HepG2 (cell line): ENCODE data around the gene THSD4. TPM values are rescaled to one million over a fixed set of nuclear protein-coding genes. Genes with fewer than 3 reads are reported as not detected.

Experiments
- ATAC-seq: fragments of 200-7000 bp; cut with Tn5 transposase; 3 replicates; pipeline ENCODE4 v1.9.1; 2020; ENCODE audit warnings: mild to moderate bottlenecking, moderate library complexity
- BruUV-seq: library from RNA; stranded (reverse); fragments of 400-500 nt; replicated peaks from 2 replicates; lab custom pipeline; 2021; lab: Mats Ljungman, UMichigan
- CTCF ChIA-PET: fragments of 300-600 bp; formaldehyde crosslinking; extraction: SDS; loops from one replicate; lab custom pipeline; 2021; ENCODE audit warnings: low total read pairs, inconsistent platforms, low intra/inter-chr PET ratio; lab: Yijun Ruan, JAX
- POLR2A ChIA-PET: fragments of 350-600 bp; sonication (Branson Sonifier 250); formaldehyde crosslinking; loops from one replicate; lab custom pipeline; 2020; ENCODE audit warnings: antibody characterized with exemption, inconsistent platforms; lab: Yijun Ruan, JAX
- DNase-seq: peaks from one replicate; pipeline ENCODE4 v3.0.0-alpha.2; 2015; ENCODE audit warnings: low spot score
- FAIRE-seq: peaks from 3 replicates; lab custom pipeline; 2011; peaks lifted over from hg19 to GRCh38; lab: Jason Lieb, UNC
- H2AFZ ChIP-seq: one replicate; pipeline ENCODE4 v1.6.1; 2011; ENCODE audit warnings: low read length, inconsistent platforms
- H3K27ac ChIP-seq: fragments of 300-600 bp; 3 replicates; pipeline ENCODE4 v1.8.0; 2011; ENCODE audit warnings: mixed run types, mild to moderate bottlenecking, mixed read lengths, low read length, inconsistent platforms; ENCODE audit not compliant: insufficient read depth; ENCODE audit errors: extremely low read length
- H3K27me3 ChIP-seq, 2 experiments: fragments of 200-600 bp in 1 of 2; 2 replicates in 1 of 2; 3 replicates in 1 of 2; pipeline versions ENCODE4 v1.6.0 to v1.8.0; 2011; ENCODE audit warnings: low read length in 2 of 2, mild to moderate bottlenecking in 2 of 2, moderate library complexity in 2 of 2, inconsistent platforms in 1 of 2; ENCODE audit not compliant: insufficient read depth in 2 of 2, control insufficient read depth in 1 of 2
- H3K36me3 ChIP-seq, 2 experiments: fragments of 200-600 bp in 1 of 2; replicated peaks in 1 of 2; 2 replicates in 1 of 2; 3 replicates in 1 of 2; pipeline versions ENCODE4 v1.5.1 to v1.8.0; 2011; ENCODE audit warnings: low read length in 2 of 2, inconsistent platforms in 1 of 2; ENCODE audit not compliant: insufficient read depth in 2 of 2, control insufficient read depth in 1 of 2
- H3K4me1 ChIP-seq: 2 replicates; pipeline ENCODE4 v1.5.1; 2012; ENCODE audit warnings: low read length, inconsistent platforms; ENCODE audit not compliant: insufficient read depth
- H3K4me2 ChIP-seq: 2 replicates; pipeline ENCODE4 v1.6.0; 2011; ENCODE audit warnings: low read depth, low read length, inconsistent platforms
- H3K4me3 ChIP-seq, 3 experiments: fragments of 200-600 bp in 1 of 3; sonication (generic), shearing (Covaris generic) in 1 of 3; replicated peaks in 1 of 3; 2 replicates each; pipeline ENCODE4 v1.5.1; 2011 to 2016; ENCODE audit warnings: low read length in 3 of 3, inconsistent platforms in 2 of 3, low read depth in 2 of 3, mild to moderate bottlenecking in 2 of 3, control low read depth in 1 of 3, mixed read lengths in 1 of 3; ENCODE audit not compliant: insufficient read depth in 1 of 3
- H3K79me2 ChIP-seq: one replicate; pipeline ENCODE4 v1.6.1; 2011; ENCODE audit warnings: low read length, inconsistent platforms; ENCODE audit not compliant: insufficient read depth
- H3K9ac ChIP-seq: 2 replicates; pipeline ENCODE4 v1.6.0; 2011; ENCODE audit warnings: mild to moderate bottlenecking, low read depth, low read length, inconsistent platforms; ENCODE audit not compliant: insufficient read depth
- H3K9me3 ChIP-seq: 2 replicates; pipeline ENCODE4 v1.5.1; 2012; ENCODE audit warnings: mild to moderate bottlenecking, low read length
- H4K20me1 ChIP-seq: 2 replicates; pipeline ENCODE4 v1.6.0; 2011; ENCODE audit warnings: inconsistent platforms, mild to moderate bottlenecking, low read length, moderate library complexity; ENCODE audit not compliant: insufficient read depth
- ATF1 ChIP-seq: IDR thresholded peaks from 2 replicates; pipeline ENCODE4 v1.6.1; 2016; ENCODE audit warnings: mild to moderate bottlenecking, control low read depth
- CENPX ChIP-seq: sonication (generic); formaldehyde crosslinking; IDR thresholded peaks from 2 replicates; pipeline ENCODE4 v1.9.0; 2021; ENCODE audit warnings: mild to moderate bottlenecking, missing genetic modification reagents, moderate library complexity
- GATAD1 ChIP-seq: IDR thresholded peaks from 2 replicates; pipeline ENCODE4 v1.6.1; 2016; ENCODE audit warnings: missing genetic modification reagents, missing compliant biosample characterization
- MED1 ChIP-seq: sonication (generic); formaldehyde crosslinking; IDR thresholded peaks from 2 replicates; pipeline ENCODE4 v1.4.0; 2020; ENCODE audit warnings: missing genetic modification reagents
- SP1 ChIP-seq, 2 experiments: fragments of 450-650 bp in 1 of 2; sonication (generic) in 1 of 2; formaldehyde crosslinking in 1 of 2; IDR thresholded peaks; 2 replicates each; pipeline versions ENCODE4 v1.4.0 to v1.6.1; 2016 to 2020; ENCODE audit warnings: missing genetic modification reagents in 1 of 2
- TCF7L2 ChIP-seq: IDR thresholded peaks from 2 replicates; pipeline ENCODE4 v1.6.1; 2011; ENCODE audit warnings: mild to moderate bottlenecking, low read depth, low read length, moderate library complexity
- XRCC5 ChIP-seq: fragments of 200-400 bp; formaldehyde crosslinking; optimal IDR thresholded peaks from 2 replicates; pipeline ENCODE3; 2017; ENCODE audit warnings: mild to moderate bottlenecking, low read length
- ZNF343 ChIP-seq: sonication (generic); formaldehyde crosslinking; IDR thresholded peaks from 2 replicates; pipeline ENCODE4 v1.4.0; 2020; ENCODE audit warnings: mild to moderate bottlenecking, missing genetic modification reagents
- ZNF484 ChIP-seq: sonication (generic); formaldehyde crosslinking; IDR thresholded peaks from 2 replicates; pipeline ENCODE4 v1.5.1; 2020; ENCODE audit warnings: mild to moderate bottlenecking, low read depth, missing genetic modification reagents, borderline replicate concordance
- WGBS: methylation state at CpG from one replicate; pipeline ENCODE4 v1.1.6; 2017; ENCODE audit warnings: low lambda C conversion rate; 5-methylcytosine and 5-hydroxymethylcytosine counted together
- in situ Hi-C: cut with HindIII; loops from 2 replicates; pipeline ENCODE4 v1.10.0; 2017; ENCODE audit warnings: low pct_unique_long_range_greater_than_20kb; ENCODE audit not compliant: extremely low pct_ligation_motif_present
- intact Hi-C: fragments of 100-400 bp; cut with micrococcal nuclease; formaldehyde crosslinking; loops from one replicate; pipeline ENCODE4 v1.10.0; 2022; ENCODE audit not compliant: unreplicated experiment
- polyA plus RNA-seq, 8 experiments: library from polyadenylated mRNA; depleted of rRNA in 3 of 8; stranded (reverse) in 7 of 8; unstranded in 1 of 8; fragments of >200 nt; fragmentation: Illumina TruSeq in 4 of 8; extraction: Trizol in 4 of 8; gene quantifications; 2 replicates each; pipeline versions ENCODE4 v1.2.1 to v1.2.3, GENCODE V29; 2011 to 2016; ENCODE audit warnings: low read depth in 4 of 8, missing spikeins in 1 of 8, mixed read lengths in 1 of 8; ENCODE audit not compliant: insufficient read depth in 1 of 8
- total RNA-seq, 5 experiments: library from RNA; depleted of rRNA; stranded (reverse); fragments of >200 nt; fragmentation: Illumina TruSeq; extraction: Trizol; gene quantifications; 2 replicates each; pipeline ENCODE4 v1.2.3, GENCODE V29; 2016; ENCODE audit warnings: low read depth in 1 of 5
- TF ChIP-seq, protein P1 (sequence below): fragments of 450-650 bp; IDR thresholded peaks from 2 replicates; pipeline ENCODE4 v1.6.1; 2016

Gene THSD4
- total and polyA plus RNA-seq, 2 of the 13 experiments (the other 11 are each of a cell fraction or from before 2014, with no cell fraction given), result 0.07 to 0.21 TPM

DNA sequence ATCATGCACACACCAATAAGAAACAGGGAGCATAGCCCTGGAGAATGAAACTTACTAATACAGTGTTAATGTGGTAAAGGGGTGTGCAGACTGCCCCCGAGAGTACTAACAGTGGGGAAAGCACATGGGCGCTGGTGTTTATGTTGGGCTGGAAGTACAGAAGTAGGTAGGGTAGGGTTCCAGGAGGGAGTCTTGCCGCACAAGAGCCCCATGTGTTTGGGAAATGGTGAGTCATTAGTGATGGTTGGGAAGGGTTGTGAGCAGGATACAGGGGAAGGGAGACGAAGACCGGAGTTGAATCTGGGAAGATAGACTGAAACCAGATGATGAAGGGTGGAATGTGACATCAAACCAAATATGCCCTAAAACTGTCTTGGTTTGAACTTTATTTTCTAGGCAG, 117.1 kb downstream of the THSD4 start:
- Histone ChIP-seq H3K4me2 (no peak overlapping the region), H4K20me1 (no peaks in the 10 kb centered on the region), H3K4me1 (peaks cover under 1% of the 10 kb centered on the region; the same call in 1 of the 2 replicates), H2AFZ (no peak overlapping the region), H3K27me3 (no peaks in the 10 kb centered on the region), H3K4me3 (no peak overlapping the region), H3K79me2 (no peaks in the 10 kb centered on the region), H3K36me3 (no peaks in the 10 kb centered on the region), H3K27ac (no peak overlapping the region), H3K9me3 (no peaks in the 10 kb centered on the region), H3K9ac (no peak overlapping the region)
- FAIRE-seq (no peak), DNase-seq (no peak), ATAC-seq (no peak)
- 46% methylated on average over 5 of the region's 5 CpGs for whole genome bisulfite sequencing
- BruUV-seq, result no TSS peak
- in situ Hi-C loops, result no loop called here
- intact Hi-C loops, result no loop called here
- TF ChIP-seq MED1 (CRISPR knock-in tag), result no peak
- TF ChIP-seq, protein P1, sequence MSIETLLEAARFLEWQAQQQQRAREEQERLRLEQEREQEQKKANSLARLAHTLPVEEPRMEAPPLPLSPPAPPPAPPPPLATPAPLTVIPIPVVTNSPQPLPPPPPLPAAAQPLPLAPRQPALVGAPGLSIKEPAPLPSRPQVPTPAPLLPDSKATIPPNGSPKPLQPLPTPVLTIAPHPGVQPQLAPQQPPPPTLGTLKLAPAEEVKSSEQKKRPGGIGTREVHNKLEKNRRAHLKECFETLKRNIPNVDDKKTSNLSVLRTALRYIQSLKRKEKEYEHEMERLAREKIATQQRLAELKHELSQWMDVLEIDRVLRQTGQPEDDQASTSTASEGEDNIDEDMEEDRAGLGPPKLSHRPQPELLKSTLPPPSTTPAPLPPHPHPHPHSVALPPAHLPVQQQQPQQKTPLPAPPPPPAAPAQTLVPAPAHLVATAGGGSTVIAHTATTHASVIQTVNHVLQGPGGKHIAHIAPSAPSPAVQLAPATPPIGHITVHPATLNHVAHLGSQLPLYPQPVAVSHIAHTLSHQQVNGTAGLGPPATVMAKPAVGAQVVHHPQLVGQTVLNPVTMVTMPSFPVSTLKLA, result no peak
- TF ChIP-seq TCF7L2, result no peak
- no peak for TF ChIP-seq CENPX (CRISPR knock-in tag)
- no peak for TF ChIP-seq ZNF484 (CRISPR knock-in tag)
- TF ChIP-seq ZNF343 (CRISPR knock-in tag), result no peak
- TF ChIP-seq XRCC5, result no peak
- TF ChIP-seq SP1 (IDR thresholded peaks at IDR 0.05), result no peak
- no peak for TF ChIP-seq SP1 (CRISPR knock-in tag; IDR thresholded peaks at IDR 0.05)
- no peak for TF ChIP-seq GATAD1 (CRISPR knock-in tag)
- no peak for TF ChIP-seq ATF1 (CRISPR knock-in tag)
- ChIA-PET CTCF (no interaction called here), POLR2A (no interaction called here)
